GM19372 (cell line): ENCODE results near the gene PGA4.
"Not testable (repeated sequence)": the region's sequence is repeated elsewhere in the genome, so short reads cannot be mapped to it uniquely, and the experiment has no call there.

ENCODE experiments used
- ATAC-seq: cut with Tn5 transposase; IDR thresholded peaks from one replicate; pipeline ENCODE4 v1.9.1; 2021; ENCODE audit warnings: mild to moderate bottlenecking, low read depth, moderate library complexity; ENCODE audit not compliant: unreplicated experiment

Gene PGA4

GRCh38 chr11:61222047-61222446 lies at the start of gene PGA4:
Gene PGA4, plus strand, starts transcription at chr11:61222347. Its CDS starts 54 bp downstream, at chr11:61222401.
- not testable (repeated sequence) for ATAC-seq

DNA sequence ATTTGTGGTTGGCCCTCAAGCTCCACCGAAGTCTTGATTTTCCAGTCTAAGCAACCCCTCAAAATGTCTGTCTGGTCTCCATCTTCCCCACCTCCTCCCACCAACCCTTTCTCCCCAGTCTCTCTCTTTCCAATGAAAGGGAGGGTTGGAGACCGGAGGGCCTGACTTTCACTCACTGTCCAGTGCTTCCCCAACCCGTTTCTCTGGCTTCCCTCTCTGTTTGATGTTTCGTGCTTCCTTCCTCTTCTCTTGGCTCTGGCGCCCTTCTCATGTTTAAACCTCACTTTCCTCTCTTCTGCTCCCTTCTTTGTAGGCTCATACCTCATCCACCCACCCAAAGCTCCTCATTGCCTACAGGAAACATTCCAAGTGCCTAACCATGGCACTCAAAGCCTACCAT lies 49.8 kb upstream of the PGA4 start:
- no peak for ATAC-seq

- no peak for ATAC-seq
Measured at GRCh38 chr11:61172888-61173287, 49.3 kb upstream of the PGA4 start.

- no peak for ATAC-seq
Measured at GRCh38 chr11:61173456-61173855, 48.7 kb upstream of the PGA4 start.

GRCh38 chr11:61174273-61174672 lies 47.9 kb upstream of the PGA4 start:
- ATAC-seq, result no peak

DNA sequence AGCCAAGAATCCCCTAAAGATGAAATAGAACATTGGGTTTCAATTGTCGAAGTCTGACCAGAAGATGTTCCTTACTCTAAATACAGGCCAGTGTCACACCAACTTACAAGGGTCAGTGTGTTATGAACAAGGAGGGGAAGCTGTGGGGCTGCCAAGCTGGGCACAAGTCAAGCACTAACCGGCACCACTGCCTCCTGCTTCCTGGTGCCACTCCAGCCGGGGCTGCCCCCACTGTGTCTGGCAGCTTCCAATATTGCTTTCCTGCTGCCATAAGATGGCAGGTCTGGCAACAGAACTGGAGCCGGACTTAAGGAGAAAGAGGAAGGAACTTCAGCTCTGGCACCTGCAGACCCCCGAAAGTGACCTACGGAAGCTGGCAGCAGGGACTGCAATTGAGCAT lies 47.2 kb upstream of the PGA4 start:
- ATAC-seq, result no peak

DNA sequence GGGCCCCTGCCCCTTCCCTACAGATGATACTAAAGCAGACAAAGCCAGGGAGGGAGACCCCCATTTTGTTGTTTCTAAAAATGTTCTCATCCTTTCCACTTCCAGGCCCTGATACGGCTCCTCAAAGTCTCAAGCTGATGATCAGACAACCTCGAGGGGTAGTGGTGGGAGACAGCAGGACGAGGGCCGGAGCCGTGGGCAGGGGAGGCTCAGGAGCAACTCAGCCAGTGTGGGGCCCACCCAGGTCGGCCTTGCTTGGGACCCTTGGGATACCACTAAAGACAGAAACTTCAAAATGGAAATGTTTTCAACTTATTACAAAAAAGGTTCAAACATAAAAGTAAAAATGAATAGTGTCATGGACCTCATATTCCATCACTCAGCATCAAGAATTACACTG lies 45.7 kb upstream of the PGA4 start:
- ATAC-seq, result no peak

DNA sequence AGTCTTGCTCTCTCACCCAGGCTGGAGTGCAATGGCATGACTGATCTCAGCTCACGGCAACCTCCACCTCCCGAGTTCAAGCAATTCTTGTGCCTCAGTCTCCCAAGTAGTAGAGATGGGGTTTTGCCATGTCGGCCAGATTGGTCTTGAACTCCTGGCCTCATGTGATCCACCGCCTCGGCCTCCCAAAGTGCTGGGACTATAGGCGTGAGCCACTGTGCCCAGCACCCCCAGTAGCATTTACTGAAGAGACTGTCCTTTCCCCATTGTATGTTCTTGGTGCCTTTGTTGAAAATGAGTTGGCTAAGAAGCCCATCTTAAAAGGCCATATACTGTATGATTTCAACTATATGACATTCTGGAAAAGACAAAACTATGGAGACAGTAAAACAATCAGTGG lies 41.9 kb upstream of the PGA4 start:
- ATAC-seq, result not testable (repeated sequence)

GRCh38 chr11:61181489-61181888 lies 40.7 kb upstream of the PGA4 start:
- no peak for ATAC-seq

DNA sequence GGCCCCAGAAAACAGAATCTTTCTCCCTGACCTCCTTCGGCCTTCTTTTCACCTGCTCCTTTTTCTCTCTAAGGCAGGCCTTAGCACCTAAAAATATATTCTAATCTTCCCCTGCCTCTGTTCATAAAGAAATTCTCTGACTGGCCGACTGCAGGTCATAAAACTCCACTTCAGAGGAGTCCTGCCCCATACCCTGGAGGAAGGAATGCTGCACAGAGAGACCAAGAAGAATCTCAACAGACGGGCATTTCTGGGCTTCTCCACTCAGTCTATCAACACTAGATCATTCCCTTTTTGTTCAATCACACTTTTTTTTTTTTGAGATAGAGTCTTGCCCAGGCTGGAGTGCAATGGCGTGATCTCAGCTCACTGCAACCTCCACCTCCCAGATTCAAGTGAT lies 38.5 kb upstream of the PGA4 start:
- no peak for ATAC-seq

GRCh38 chr11:61186504-61186903 lies 35.6 kb upstream of the PGA4 start:
- no peak for ATAC-seq

DNA sequence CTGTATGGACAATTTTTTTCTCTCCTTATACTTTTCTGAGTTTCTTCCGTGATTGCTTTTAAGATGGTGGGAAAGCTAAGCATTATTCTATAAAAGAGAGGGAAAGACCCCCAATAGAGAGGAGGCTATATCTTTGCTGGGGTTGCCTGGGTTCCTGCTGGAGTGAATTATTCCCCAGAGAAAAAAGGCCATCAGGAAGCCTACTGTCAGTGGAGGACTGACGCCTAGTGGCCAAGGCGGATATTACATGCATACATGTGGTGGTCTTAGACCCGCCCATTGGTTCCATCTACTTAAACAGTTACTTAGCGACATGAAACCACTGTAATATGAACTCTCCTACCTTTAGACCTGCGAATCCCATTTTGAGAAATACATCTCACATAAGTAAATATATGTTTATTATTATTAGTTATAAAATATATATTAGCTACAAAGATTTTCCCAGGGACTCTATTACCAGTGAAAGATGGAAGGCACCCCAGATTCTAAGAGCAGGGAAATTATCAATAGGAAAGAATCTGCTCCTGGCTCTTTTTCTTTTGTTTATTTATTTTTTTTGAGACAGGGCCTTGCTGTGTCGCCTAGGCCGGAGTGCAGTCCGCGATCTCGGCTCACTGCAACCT lies 34.5 kb upstream of the PGA4 start:
- ATAC-seq, result no peak

DNA sequence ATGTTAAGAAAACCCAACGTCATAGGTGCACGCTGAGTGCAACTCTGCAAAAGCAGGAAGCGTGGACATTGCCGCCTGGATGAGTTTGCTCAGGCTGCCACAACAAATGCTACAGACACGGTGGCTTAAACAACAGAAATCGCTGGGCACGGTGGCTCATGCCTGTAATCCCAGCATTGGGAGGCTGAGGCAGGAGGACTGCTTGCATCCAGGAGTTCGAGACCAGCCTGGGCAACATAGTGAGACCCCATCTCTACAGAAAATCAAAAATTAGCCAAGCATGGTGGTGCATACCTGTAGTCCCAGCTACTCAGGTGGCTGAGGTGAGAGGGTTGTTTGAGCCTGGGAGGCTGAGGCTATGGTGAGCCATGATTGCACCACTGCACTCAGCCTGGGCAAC lies 32.2 kb upstream of the PGA4 start:
- no peak for ATAC-seq

- ATAC-seq, result no peak
Measured at GRCh38 chr11:61193596-61193995, 28.6 kb upstream of the PGA4 start.

GRCh38 chr11:61194169-61194671 lies 27.9 kb upstream of the PGA4 start:
- ATAC-seq, result no peak

DNA sequence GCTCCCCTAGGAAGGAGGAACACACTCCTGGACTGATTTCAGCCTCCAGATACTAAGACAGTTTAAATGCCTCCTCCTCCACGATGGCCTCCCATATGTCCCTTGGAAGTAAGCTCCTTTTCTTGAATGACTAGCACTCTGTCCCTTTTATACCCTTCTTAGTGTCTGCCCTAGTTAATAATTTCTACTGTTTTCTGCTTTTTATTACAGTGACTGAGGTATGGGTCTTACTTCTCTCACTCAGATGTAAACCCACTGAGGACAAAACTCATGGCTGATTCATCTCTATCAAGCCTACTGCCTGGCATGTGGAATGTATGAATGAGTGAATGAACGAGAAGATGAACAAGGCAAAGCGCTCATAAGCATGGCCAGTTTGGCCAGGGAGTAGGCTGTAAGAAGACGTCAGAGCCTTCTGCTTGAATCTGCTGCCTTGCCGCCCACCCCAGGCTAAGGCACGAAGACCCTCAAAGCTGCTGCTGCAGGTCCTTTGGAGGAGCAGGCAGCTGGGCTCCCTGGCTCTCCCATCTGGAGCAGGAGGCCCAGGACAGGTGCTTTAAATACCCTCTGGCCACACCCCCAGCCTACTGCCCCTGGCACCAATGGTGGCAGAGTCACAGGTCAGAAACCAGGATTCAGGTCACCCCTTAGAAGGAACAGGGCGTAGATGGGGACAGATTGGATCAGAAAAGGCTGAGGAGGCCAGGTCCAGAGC lies 27.0 kb upstream of the PGA4 start:
- no peak for ATAC-seq

DNA sequence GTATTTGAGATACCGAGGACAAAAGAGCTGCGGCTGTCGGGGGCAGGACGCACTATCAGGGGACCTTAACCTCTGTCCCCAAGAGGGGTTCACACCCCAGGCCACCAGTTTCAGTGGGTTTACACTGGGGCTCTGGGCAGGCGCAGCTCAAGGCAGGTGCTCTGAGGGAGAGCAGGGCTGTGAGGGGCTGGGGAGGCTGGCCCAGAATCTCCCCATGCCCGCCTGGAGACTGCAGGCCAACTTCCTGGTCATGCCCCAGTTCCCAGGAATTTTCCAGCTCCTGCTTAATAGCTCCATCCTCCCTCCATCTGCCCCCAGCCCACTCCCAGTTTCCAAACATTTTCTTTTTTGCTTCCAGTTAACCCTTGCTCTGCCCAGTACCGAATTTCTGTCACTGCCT lies 26.4 kb upstream of the PGA4 start:
- no peak for ATAC-seq

GRCh38 chr11:61198361-61198760 lies 23.8 kb upstream of the PGA4 start:
- no peak for ATAC-seq

DNA sequence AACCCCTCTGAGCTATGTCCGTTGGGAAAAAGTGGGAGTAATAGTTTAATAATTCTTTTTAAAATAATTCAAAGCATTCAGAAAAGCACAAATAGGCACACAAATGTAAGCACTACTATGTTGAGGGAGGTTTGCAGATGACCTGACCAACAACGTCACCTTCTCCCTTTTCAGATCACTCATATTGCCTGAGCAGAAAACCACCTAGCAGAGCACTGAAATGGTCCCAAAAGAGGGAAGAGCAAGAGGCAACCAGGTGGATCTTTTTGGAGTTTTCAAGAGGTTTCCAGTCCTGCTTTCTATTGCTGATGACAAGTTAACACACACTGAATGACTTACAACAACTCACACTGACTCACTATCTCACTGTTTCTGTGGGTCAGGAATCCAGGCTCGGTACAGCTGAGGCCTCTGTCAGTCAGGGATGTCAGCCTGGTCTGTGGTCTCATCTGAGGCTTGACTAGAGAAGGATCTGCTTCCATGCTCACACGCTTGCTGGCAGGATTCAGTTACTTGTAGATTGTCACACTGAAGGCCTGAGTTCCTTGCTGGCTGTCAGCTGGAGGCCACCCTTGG lies 23.1 kb upstream of the PGA4 start:
- ATAC-seq, result no peak

- ATAC-seq, result no peak
Measured at GRCh38 chr11:61201476-61201875, 20.7 kb upstream of the PGA4 start.

- not testable (repeated sequence) for ATAC-seq
Measured at GRCh38 chr11:61202950-61203746, 19.0 kb upstream of the PGA4 start, which contains the start of gene PGA3. Gene PGA3, plus strand, starts transcription at chr11:61203515. Its CDS starts 50 bp downstream, at chr11:61203565.
